Prostate gland (tissue), 2 donors: ENCODE measurements around the gene SMC1A. TPM values are rescaled to one million over a fixed set of nuclear protein-coding genes. Genes with fewer than 3 reads are reported as not detected.

Experiments
- DNase-seq: peaks from one replicate; pipeline ENCODE4 v3.0.0-alpha.2; 2019; ENCODE audit warnings: low spot score
- H3K27ac ChIP-seq, 2 donors: fragments of 200-600 bp; sonication (generic); 2 replicates each; pipeline ENCODE4 v1.5.1; 2017 to 2019
- H3K27me3 ChIP-seq: fragments of 200-600 bp; sonication (generic); replicated peaks from 2 replicates; pipeline ENCODE4 v1.5.1; 2019; ENCODE audit not compliant: insufficient read depth
- H3K36me3 ChIP-seq, 2 donors: fragments of 200-600 bp; sonication (generic); 1 replicate in 1 of 2; 2 replicates in 1 of 2; pipeline versions ENCODE4 v1.5.1 to v1.8.1; 2017 to 2019
- H3K4me1 ChIP-seq: fragments of 200-600 bp; sonication (generic); replicated peaks from 2 replicates; pipeline ENCODE4 v1.5.1; 2019
- H3K4me3 ChIP-seq, 2 donors: fragments of 200-600 bp; sonication (generic); 2 replicates each; pipeline ENCODE4 v1.5.1; 2017 to 2019
- H3K9me3 ChIP-seq: fragments of 200-600 bp; sonication (generic); 2 replicates; pipeline ENCODE4 v1.5.1; 2017
- CTCF ChIP-seq, 4 experiments: fragments of 200-600 bp in 2 of 4; fragments of 450-650 bp in 2 of 4; sonication (generic) in 2 of 4; IDR thresholded peaks; 1 replicate in 3 of 4; 2 replicates in 1 of 4; pipeline ENCODE4 v1.5.1; 2016 to 2019; ENCODE audit warnings: antibody characterized with exemption in 4 of 4, mild to moderate bottlenecking in 2 of 4, moderate library complexity in 2 of 4
- POLR2A ChIP-seq: fragments of 450-650 bp; IDR thresholded peaks from one replicate; pipeline ENCODE4 v1.6.1; 2016; ENCODE audit warnings: antibody characterized with exemption, mild to moderate bottlenecking
- POLR2AphosphoS5 ChIP-seq: sonication (generic); formaldehyde crosslinking; IDR thresholded peaks from one replicate; pipeline ENCODE4 v1.6.1; 2017; ENCODE audit warnings: antibody characterized with exemption
- WGBS: methylation state at CpG from one replicate; pipeline ENCODE4 v1.1.5; 2018; 5-methylcytosine and 5-hydroxymethylcytosine counted together
- intact Hi-C: fragments of 100-400 bp; cut with DNase I; formaldehyde crosslinking; loops from one replicate; pipeline ENCODE4 v1.14.2; 2022
- total RNA-seq, 2 donors: library from RNA; depleted of rRNA; stranded (reverse); fragments of >200 nt; gene quantifications; one replicate each; pipeline ENCODE4 v1.1.0, GENCODE V29; 2016

Gene SMC1A
- total RNA-seq, 2 donors from 2014 or later: 31.1 to 35.4 TPM

GRCh38 chrX:53437206-53437605, 14.8 kb upstream of the SMC1A start:
- TF ChIP-seq POLR2AphosphoS5 (no peak), POLR2A (no peak), CTCF (IDR thresholded peaks at IDR 0.05) (no peak)
- no peak for DNase-seq
- WGBS: 90% methylated on average over 2 of the region's 2 CpGs
- Histone ChIP-seq H3K9me3 (no peaks in the 10 kb centered on the region), H3K4me1 (no peaks in the 10 kb centered on the region), H3K4me3 (no peak overlapping the region), H3K27ac (no peak overlapping the region), H3K36me3 (no peaks in the 10 kb centered on the region), H3K27me3 (no peaks in the 10 kb centered on the region)
- intact Hi-C loops: loop anchor here (5.0 to 10.0 kb wide), 2 partner anchors 125 to 152 kb away; partner anchors contain the start of gene IQSEC2

- WGBS: 3% methylated on average over 4 of the region's 4 CpGs
- intact Hi-C loops: loop anchor here (5.0 to 10.0 kb wide), 2 partner anchors 124 to 151 kb away; partner anchors contain the start of gene IQSEC2
- Histone ChIP-seq H3K27me3 (no peaks in the 10 kb centered on the region), H3K36me3 (no peaks in the 10 kb centered on the region), H3K4me1 (no peaks in the 10 kb centered on the region), H3K4me3 (no peak overlapping the region), H3K27ac (no peak overlapping the region), H3K9me3 (no peaks in the 10 kb centered on the region)
- TF ChIP-seq POLR2A: no peak
- TF ChIP-seq CTCF (IDR thresholded peaks at IDR 0.05): peak in 3 of 4 experiments; percentile 41 to 68 (median 63)
- TF ChIP-seq POLR2AphosphoS5: peak; percentile 10
- DNase-seq: peak; percentile 28
Measured at GRCh38 chrX:53435997-53436396, 13.5 kb upstream of the SMC1A start.

- no peaks in the 10 kb centered on the region for H3K9me3 ChIP-seq
- DNase-seq: peak; percentile 84
- H3K4me3 ChIP-seq: peak within 1 kb of the TSS; percentile 44 to 51
- TF ChIP-seq POLR2A (no peak), CTCF (IDR thresholded peaks at IDR 0.05) (peak in 1 of 4 experiments; percentile 3), POLR2AphosphoS5 (peak; percentile 79)
- H3K27ac ChIP-seq: no peak within 1 kb of the TSS
- 1% methylated on average over 48 of the region's 61 CpGs for WGBS
- no peaks in the 10 kb centered on the region for H3K27me3 ChIP-seq
- H3K4me1 ChIP-seq: no peaks in the 10 kb centered on the region
- H3K36me3 ChIP-seq: no peaks in the 10 kb centered on the region
- intact Hi-C loops: loop anchor here (10.0 kb wide), 1 partner anchor 149 kb away; the partner anchor contains the start of gene IQSEC2
Measured at GRCh38 chrX:53433651-53434639, 11.5 kb upstream of the SMC1A start, which contains the start of gene HSD17B10. Gene HSD17B10, minus strand, starts transcription at chrX:53434370. Its CDS starts 25 bp downstream, at chrX:53434345.

- no peak for DNase-seq
- 100% methylated on average over 7 of the region's 9 CpGs for WGBS
- Histone ChIP-seq H3K36me3 (no peaks in the 10 kb centered on the region), H3K4me1 (no peaks in the 10 kb centered on the region), H3K4me3 (no peak overlapping the region), H3K27ac (no peak overlapping the region), H3K27me3 (no peaks in the 10 kb centered on the region), H3K9me3 (no peaks in the 10 kb centered on the region)
- intact Hi-C loops: loop anchor here (10.0 kb wide), 1 partner anchor 145 kb away; the partner anchor contains the start of gene IQSEC2
- TF ChIP-seq POLR2A (no peak), POLR2AphosphoS5 (no peak), CTCF (IDR thresholded peaks at IDR 0.05) (no peak)
Measured at GRCh38 chrX:53430231-53430630, 7.8 kb upstream of the SMC1A start.
